Skeletal muscle satellite cell (primary cell): ENCODE measurements around the gene LRRTM3.

Experiments
- H3K27me3 ChIP-seq: 2 replicates; pipeline ENCODE4 v1.7.0; 2013; ENCODE audit warnings: low read length; ENCODE audit not compliant: control insufficient read depth, insufficient read depth
- H3K36me3 ChIP-seq: 2 replicates; pipeline ENCODE4 v1.7.0; 2013; ENCODE audit warnings: mild to moderate bottlenecking, control low read depth, low read length; ENCODE audit not compliant: insufficient read depth
- H3K4me1 ChIP-seq: 2 replicates; pipeline ENCODE4 v1.7.0; 2013; ENCODE audit warnings: low read length; ENCODE audit not compliant: control insufficient read depth, insufficient read depth
- H3K4me2 ChIP-seq: 2 replicates; pipeline ENCODE4 v1.7.0; 2013; ENCODE audit warnings: mild to moderate bottlenecking, low read length
- H3K4me3 ChIP-seq: 2 replicates; pipeline ENCODE4 v1.7.0; 2013; ENCODE audit warnings: low read length
- H3K9ac ChIP-seq: 2 replicates; pipeline ENCODE4 v1.7.0; 2013; ENCODE audit warnings: mild to moderate bottlenecking, low read depth, low read length, moderate library complexity
- H3K9me3 ChIP-seq: replicated peaks from 2 replicates; pipeline ENCODE4 v1.7.0; 2013; ENCODE audit warnings: mild to moderate bottlenecking, control low read depth, low read length

The LRRTM3 gene

GRCh38 chr10:67043041-67043440 lies 117.2 kb downstream of the LRRTM3 start:
- Histone ChIP-seq H3K27me3 (no peaks in the 10 kb centered on the region), H3K36me3 (no peaks in the 10 kb centered on the region), H3K9ac (no peak overlapping the region), H3K9me3 (no peaks in the 10 kb centered on the region), H3K4me2 (no peak overlapping the region), H3K4me1 (no peaks in the 10 kb centered on the region), H3K4me3 (no peak overlapping the region)

GRCh38 chr10:67045404-67045803 lies 119.6 kb downstream of the LRRTM3 start:
- H3K9me3 ChIP-seq, result no peaks in the 10 kb centered on the region
- no peak overlapping the region for H3K4me3 ChIP-seq
- H3K4me1 ChIP-seq, result no peaks in the 10 kb centered on the region
- no peaks in the 10 kb centered on the region for H3K36me3 ChIP-seq
- H3K27me3 ChIP-seq, result no peaks in the 10 kb centered on the region
- H3K4me2 ChIP-seq, result no peak overlapping the region
- H3K9ac ChIP-seq, result no peak overlapping the region

GRCh38 chr10:67046507-67046906 lies 120.7 kb downstream of the LRRTM3 start:
- no peak overlapping the region for H3K4me2 ChIP-seq
- no peaks in the 10 kb centered on the region for H3K27me3 ChIP-seq
- H3K4me1 ChIP-seq, result no peaks in the 10 kb centered on the region
- H3K9me3 ChIP-seq, result no peaks in the 10 kb centered on the region
- H3K36me3 ChIP-seq, result no peaks in the 10 kb centered on the region
- H3K9ac ChIP-seq, result no peak overlapping the region
- no peak overlapping the region for H3K4me3 ChIP-seq

GRCh38 chr10:67049988-67050387 lies 124.2 kb downstream of the LRRTM3 start:
- no peaks in the 10 kb centered on the region for H3K27me3 ChIP-seq
- no peak overlapping the region for H3K9ac ChIP-seq
- H3K4me2 ChIP-seq, result no peak overlapping the region
- H3K9me3 ChIP-seq, result no peaks in the 10 kb centered on the region
- no peaks in the 10 kb centered on the region for H3K36me3 ChIP-seq
- no peaks in the 10 kb centered on the region for H3K4me1 ChIP-seq
- H3K4me3 ChIP-seq, result no peak overlapping the region

GRCh38 chr10:67050415-67050814 lies 124.6 kb downstream of the LRRTM3 start:
- Histone ChIP-seq H3K9ac (no peak overlapping the region), H3K4me3 (no peak overlapping the region), H3K27me3 (no peaks in the 10 kb centered on the region), H3K4me2 (no peak overlapping the region), H3K36me3 (no peaks in the 10 kb centered on the region), H3K4me1 (no peaks in the 10 kb centered on the region), H3K9me3 (no peaks in the 10 kb centered on the region)

- H3K9ac ChIP-seq, result no peak overlapping the region
- H3K4me2 ChIP-seq, result no peak overlapping the region
- H3K4me3 ChIP-seq, result no peak overlapping the region
- H3K4me1 ChIP-seq, result no peaks in the 10 kb centered on the region
- H3K36me3 ChIP-seq, result no peaks in the 10 kb centered on the region
- no peaks in the 10 kb centered on the region for H3K27me3 ChIP-seq
- no peaks in the 10 kb centered on the region for H3K9me3 ChIP-seq
Observed at GRCh38 chr10:67072654-67073053, 146.8 kb downstream of the LRRTM3 start.

- H3K4me2 ChIP-seq, result no peak overlapping the region
Observed at GRCh38 chr10:67075491-67075971, 149.7 kb downstream of the LRRTM3 start.

GRCh38 chr10:67076144-67076543 lies 150.3 kb downstream of the LRRTM3 start:
- Histone ChIP-seq H3K4me3 (no peak overlapping the region), H3K27me3 (no peaks in the 10 kb centered on the region), H3K9me3 (no peaks in the 10 kb centered on the region), H3K4me1 (no peaks in the 10 kb centered on the region), H3K9ac (no peak overlapping the region), H3K4me2 (no peak overlapping the region), H3K36me3 (no peaks in the 10 kb centered on the region)

More at GRCh38 chr10:67075491-67075971, 149.7 kb downstream of the LRRTM3 start:
- Histone ChIP-seq H3K4me3 (no peak overlapping the region), H3K27me3 (no peaks in the 10 kb centered on the region), H3K9ac (no peak overlapping the region), H3K36me3 (no peaks in the 10 kb centered on the region), H3K9me3 (no peaks in the 10 kb centered on the region), H3K4me1 (no peaks in the 10 kb centered on the region)

- Histone ChIP-seq H3K4me3 (no peak overlapping the region), H3K36me3 (no peaks in the 10 kb centered on the region), H3K4me2 (no peak overlapping the region), H3K9me3 (no peaks in the 10 kb centered on the region), H3K9ac (no peak overlapping the region), H3K27me3 (no peaks in the 10 kb centered on the region), H3K4me1 (no peaks in the 10 kb centered on the region)
Observed at GRCh38 chr10:67077376-67077775, 151.5 kb downstream of the LRRTM3 start.

- Histone ChIP-seq H3K4me1 (no peaks in the 10 kb centered on the region), H3K4me2 (no peak overlapping the region), H3K9me3 (no peaks in the 10 kb centered on the region), H3K9ac (no peak overlapping the region), H3K27me3 (no peaks in the 10 kb centered on the region), H3K36me3 (no peaks in the 10 kb centered on the region), H3K4me3 (no peak overlapping the region)
Observed at GRCh38 chr10:67079126-67079525, 153.3 kb downstream of the LRRTM3 start.

- Histone ChIP-seq H3K36me3 (no peaks in the 10 kb centered on the region), H3K27me3 (no peaks in the 10 kb centered on the region), H3K4me1 (no peaks in the 10 kb centered on the region), H3K9me3 (no peaks in the 10 kb centered on the region), H3K4me3 (no peak overlapping the region), H3K4me2 (no peak overlapping the region), H3K9ac (no peak overlapping the region)
Observed at GRCh38 chr10:67086327-67087134, 160.7 kb downstream of the LRRTM3 start.

- Histone ChIP-seq H3K36me3 (no peaks in the 10 kb centered on the region), H3K9me3 (no peaks in the 10 kb centered on the region), H3K4me2 (no peak overlapping the region)
Observed at GRCh38 chr10:67087135-67087425, 161.2 kb downstream of the LRRTM3 start.

More at GRCh38 chr10:67087135-67087425, 161.2 kb downstream of the LRRTM3 start:
- H3K4me1 ChIP-seq, result no peaks in the 10 kb centered on the region
- no peaks in the 10 kb centered on the region for H3K27me3 ChIP-seq
- H3K9ac ChIP-seq, result no peak overlapping the region
- H3K4me3 ChIP-seq, result no peak overlapping the region
